NCI-H2196 (cell line): ENCODE data around the gene USP24.
A peak's percentile ranks its signal among the peaks of the same experiment; 100 is the strongest.
"Not testable (repeated sequence)": the region's sequence is repeated elsewhere in the genome, so short reads cannot be mapped to it uniquely, and the experiment has no call there.

Experiments
- DNase-seq: peaks from one replicate; lab custom pipeline; 2025; ENCODE audit not compliant: unreplicated experiment; lab: John Stamatoyannopoulos, UW

Gene USP24

GRCh38 chr1:55197099-55197498, 18.1 kb downstream of the USP24 start:
- DNase-seq = no peak

- DNase-seq = peak; percentile 15
Measured at GRCh38 chr1:55196433-55197035, 18.6 kb downstream of the USP24 start.

- no peak for DNase-seq
Measured at GRCh38 chr1:55195521-55196233, 19.5 kb downstream of the USP24 start.

- no peak for DNase-seq
Measured at GRCh38 chr1:55194851-55195250, 20.3 kb downstream of the USP24 start.

GRCh38 chr1:55192093-55192492, 23.1 kb downstream of the USP24 start:
- DNase-seq = no peak

- DNase-seq = not testable (repeated sequence)
Measured at GRCh38 chr1:55191219-55191952, 23.8 kb downstream of the USP24 start.

GRCh38 chr1:55190109-55190508, 25.1 kb downstream of the USP24 start:
- DNase-seq = no peak

GRCh38 chr1:55188909-55189308, 26.3 kb downstream of the USP24 start:
- no peak for DNase-seq

GRCh38 chr1:55185832-55186231, 29.3 kb downstream of the USP24 start:
- DNase-seq = no peak

GRCh38 chr1:55184859-55185258, 30.3 kb downstream of the USP24 start:
- DNase-seq = no peak

- no peak for DNase-seq
Measured at GRCh38 chr1:55181666-55182065, 33.5 kb downstream of the USP24 start.

- no peak for DNase-seq
Measured at GRCh38 chr1:55180075-55180670, 35.0 kb downstream of the USP24 start.

- no peak for DNase-seq
Measured at GRCh38 chr1:55179177-55179835, 35.9 kb downstream of the USP24 start.

- no peak for DNase-seq
Measured at GRCh38 chr1:55172687-55173086, 42.5 kb downstream of the USP24 start.

- no peak for DNase-seq
Measured at GRCh38 chr1:55172272-55172671, 42.9 kb downstream of the USP24 start.

GRCh38 chr1:55171694-55172093, 43.5 kb downstream of the USP24 start:
- no peak for DNase-seq

- no peak for DNase-seq
Measured at GRCh38 chr1:55170426-55170825, 44.7 kb downstream of the USP24 start.

GRCh38 chr1:55169126-55169525, 46.0 kb downstream of the USP24 start:
- DNase-seq = no peak

GRCh38 chr1:55168353-55168752, 46.8 kb downstream of the USP24 start:
- no peak for DNase-seq

- DNase-seq = no peak
Measured at GRCh38 chr1:55167224-55167871, 47.8 kb downstream of the USP24 start.

GRCh38 chr1:55164906-55165305, 50.3 kb downstream of the USP24 start:
- no peak for DNase-seq
